Prostate gland (tissue), 2 donors: ENCODE measurements around the gene CACNA1F.

ENCODE experiments used
- POLR2A ChIP-seq: fragments of 450-650 bp; IDR thresholded peaks from one replicate; pipeline ENCODE4 v1.6.1; 2016; ENCODE audit warnings: antibody characterized with exemption, mild to moderate bottlenecking
- POLR2AphosphoS5 ChIP-seq: sonication (generic); formaldehyde crosslinking; IDR thresholded peaks from one replicate; pipeline ENCODE4 v1.6.1; 2017; ENCODE audit warnings: antibody characterized with exemption
- TF ChIP-seq, protein P1 (sequence below), 4 experiments: fragments of 200-600 bp in 2 of 4; fragments of 450-650 bp in 2 of 4; sonication (generic) in 2 of 4; IDR thresholded peaks; 1 replicate in 3 of 4; 2 replicates in 1 of 4; pipeline ENCODE4 v1.5.1; 2016 to 2019; ENCODE audit warnings: antibody characterized with exemption in 4 of 4, mild to moderate bottlenecking in 2 of 4, moderate library complexity in 2 of 4

DNA sequence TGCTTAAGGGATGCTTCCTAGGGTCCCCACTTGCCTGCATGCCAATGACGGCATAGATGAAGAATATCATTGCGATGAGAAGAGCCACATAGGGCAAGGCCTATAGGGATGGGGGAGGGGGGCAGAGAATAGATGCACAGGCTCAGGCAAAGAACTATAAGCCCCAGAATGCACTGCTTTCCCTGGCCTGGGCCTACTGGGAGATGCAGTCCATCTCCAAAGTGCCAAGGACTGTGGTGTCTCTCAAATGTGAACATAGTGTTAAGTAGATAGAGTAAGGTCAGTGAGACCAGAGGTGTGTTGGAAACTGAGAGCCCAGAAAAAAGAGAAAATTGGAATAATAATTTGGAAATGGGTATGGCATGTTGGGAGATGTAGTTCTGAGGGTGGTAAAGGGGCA lies 20.9 kb downstream of the CACNA1F start:
- TF ChIP-seq, protein P1, sequence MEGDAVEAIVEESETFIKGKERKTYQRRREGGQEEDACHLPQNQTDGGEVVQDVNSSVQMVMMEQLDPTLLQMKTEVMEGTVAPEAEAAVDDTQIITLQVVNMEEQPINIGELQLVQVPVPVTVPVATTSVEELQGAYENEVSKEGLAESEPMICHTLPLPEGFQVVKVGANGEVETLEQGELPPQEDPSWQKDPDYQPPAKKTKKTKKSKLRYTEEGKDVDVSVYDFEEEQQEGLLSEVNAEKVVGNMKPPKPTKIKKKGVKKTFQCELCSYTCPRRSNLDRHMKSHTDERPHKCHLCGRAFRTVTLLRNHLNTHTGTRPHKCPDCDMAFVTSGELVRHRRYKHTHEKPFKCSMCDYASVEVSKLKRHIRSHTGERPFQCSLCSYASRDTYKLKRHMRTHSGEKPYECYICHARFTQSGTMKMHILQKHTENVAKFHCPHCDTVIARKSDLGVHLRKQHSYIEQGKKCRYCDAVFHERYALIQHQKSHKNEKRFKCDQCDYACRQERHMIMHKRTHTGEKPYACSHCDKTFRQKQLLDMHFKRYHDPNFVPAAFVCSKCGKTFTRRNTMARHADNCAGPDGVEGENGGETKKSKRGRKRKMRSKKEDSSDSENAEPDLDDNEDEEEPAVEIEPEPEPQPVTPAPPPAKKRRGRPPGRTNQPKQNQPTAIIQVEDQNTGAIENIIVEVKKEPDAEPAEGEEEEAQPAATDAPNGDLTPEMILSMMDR (IDR thresholded peaks at IDR 0.05) = no peak
- no peak for TF ChIP-seq POLR2A
- TF ChIP-seq POLR2AphosphoS5 = no peak
